Fibroblast of mammary gland (primary cell): ENCODE results near the gene CYB5A.

Source experiments
- DNase-seq: peaks from one replicate; pipeline ENCODE4 v3.0.0-alpha.2; 2010; ENCODE audit warnings: low read depth
- H3K4me3 ChIP-seq: 2 replicates; pipeline ENCODE4 v1.5.1; 2011; ENCODE audit warnings: low read depth, mild to moderate bottlenecking, low read length, moderate library complexity; ENCODE audit not compliant: control insufficient read depth
- TF ChIP-seq, protein P1 (sequence below): conservative IDR thresholded peaks from 2 replicates; pipeline ENCODE4 v1.5.1; 2011; ENCODE audit warnings: low read depth, low read length, inconsistent platforms; ENCODE audit not compliant: control insufficient read depth, insufficient read depth

The CYB5A gene

DNA sequence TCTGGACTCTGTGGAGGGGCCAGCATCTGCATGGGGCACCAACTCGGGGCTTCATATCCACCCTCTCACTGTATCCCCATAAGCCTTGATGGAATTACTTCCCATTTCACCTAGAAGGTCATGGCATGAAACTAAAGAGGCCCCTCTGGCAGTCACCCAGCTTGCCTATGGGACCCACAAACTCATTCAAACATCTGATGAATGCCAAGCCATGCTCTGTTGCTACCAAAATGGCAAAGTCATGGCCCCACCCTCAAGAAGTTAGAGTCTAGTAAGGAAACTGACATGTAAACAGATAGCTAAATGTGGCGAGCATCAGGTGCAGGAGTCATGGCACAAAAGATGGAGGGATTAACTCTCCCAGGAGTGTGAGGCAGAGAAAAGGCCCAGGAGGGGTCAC, 14.5 kb downstream of the CYB5A start:
- TF ChIP-seq, protein P1, sequence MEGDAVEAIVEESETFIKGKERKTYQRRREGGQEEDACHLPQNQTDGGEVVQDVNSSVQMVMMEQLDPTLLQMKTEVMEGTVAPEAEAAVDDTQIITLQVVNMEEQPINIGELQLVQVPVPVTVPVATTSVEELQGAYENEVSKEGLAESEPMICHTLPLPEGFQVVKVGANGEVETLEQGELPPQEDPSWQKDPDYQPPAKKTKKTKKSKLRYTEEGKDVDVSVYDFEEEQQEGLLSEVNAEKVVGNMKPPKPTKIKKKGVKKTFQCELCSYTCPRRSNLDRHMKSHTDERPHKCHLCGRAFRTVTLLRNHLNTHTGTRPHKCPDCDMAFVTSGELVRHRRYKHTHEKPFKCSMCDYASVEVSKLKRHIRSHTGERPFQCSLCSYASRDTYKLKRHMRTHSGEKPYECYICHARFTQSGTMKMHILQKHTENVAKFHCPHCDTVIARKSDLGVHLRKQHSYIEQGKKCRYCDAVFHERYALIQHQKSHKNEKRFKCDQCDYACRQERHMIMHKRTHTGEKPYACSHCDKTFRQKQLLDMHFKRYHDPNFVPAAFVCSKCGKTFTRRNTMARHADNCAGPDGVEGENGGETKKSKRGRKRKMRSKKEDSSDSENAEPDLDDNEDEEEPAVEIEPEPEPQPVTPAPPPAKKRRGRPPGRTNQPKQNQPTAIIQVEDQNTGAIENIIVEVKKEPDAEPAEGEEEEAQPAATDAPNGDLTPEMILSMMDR, result no peak

DNA sequence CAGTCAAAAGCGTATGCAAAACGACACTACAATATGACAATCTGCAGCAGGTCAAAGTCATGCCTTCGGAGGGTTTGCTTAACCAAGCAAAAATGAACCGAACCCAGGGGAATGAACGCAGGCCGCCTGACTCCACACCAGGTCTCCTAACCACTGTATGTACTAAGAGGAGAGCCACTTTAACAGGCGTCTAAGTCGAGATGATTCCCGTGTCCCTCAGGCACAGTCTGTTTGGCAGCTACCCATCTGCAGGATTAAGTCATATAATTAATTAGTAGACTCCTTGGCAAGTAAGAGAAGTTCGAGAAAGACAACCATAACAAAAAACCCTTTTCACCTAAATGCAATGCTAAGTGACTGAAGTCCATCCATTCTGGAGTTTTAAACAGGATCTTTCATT, 15.2 kb downstream of the CYB5A start:
- TF ChIP-seq, protein P1, result no peak
- DNase-seq, result peak; percentile 19
- H3K4me3 ChIP-seq, result no peak overlapping the region

More for the DNA sequence above, 14.5 kb downstream of the CYB5A start:
- no peak for DNase-seq
- H3K4me3 ChIP-seq, result no peak overlapping the region

DNA sequence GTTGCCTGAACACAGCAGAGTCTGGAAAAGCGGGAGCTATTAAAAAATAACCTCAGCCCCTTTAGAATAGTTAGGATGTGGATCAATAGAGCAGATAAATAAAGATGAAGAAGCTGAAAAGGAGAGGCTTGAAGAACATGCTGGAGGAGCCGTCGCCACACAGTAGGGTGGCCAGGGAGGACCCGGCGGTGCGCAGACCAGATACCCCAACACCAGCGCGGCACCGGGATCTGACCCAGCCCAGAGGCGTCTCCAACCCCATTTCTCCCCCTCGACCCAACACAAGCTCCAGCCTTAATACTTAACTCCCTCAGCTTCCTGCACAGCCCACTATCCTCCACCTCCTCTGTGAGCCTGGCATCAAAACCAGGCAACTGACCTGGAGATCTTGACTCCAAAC, 16.0 kb downstream of the CYB5A start:
- DNase-seq, result no peak
- no peak overlapping the region for H3K4me3 ChIP-seq
- TF ChIP-seq, protein P1, result no peak

DNA sequence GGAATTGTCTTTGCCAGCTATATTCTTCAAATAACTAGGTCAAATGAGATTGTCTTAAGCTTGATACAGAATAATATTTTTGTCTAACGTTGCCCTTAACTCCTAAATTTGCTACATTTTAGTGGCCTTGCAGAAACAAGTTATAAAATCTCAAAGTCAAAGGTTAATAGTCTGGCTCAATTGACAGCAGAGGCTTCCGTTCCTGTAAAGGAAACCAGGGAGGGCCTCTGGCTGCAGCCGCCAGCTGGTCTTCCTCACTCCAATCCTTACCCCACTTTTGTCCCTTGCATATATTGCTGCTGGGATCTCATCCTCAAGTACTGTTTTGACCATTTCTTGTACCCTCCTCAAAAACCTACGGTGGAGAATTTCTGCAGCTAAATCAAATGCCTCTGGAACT, 17.1 kb downstream of the CYB5A start:
- no peak overlapping the region for H3K4me3 ChIP-seq
- no peak for DNase-seq
- TF ChIP-seq, protein P1, result no peak

DNA sequence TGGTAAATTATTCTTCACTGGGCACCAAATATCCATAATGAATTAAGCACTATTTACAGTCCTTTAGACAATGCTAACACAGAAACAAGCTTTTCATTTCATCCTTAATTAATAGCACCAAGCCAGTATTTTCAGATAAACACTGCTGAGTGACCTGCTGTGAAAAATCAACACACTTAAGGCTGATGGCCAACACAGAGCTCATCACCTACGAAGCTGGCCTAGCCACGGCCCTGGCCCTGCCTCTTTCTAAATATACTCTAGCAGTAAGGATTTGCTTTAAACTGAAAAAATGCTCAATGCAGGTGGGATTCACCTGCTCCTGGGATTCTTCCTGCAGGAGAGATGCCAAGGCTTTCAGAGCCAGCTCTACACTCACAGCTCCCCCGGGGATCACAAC, 18.4 kb downstream of the CYB5A start:
- TF ChIP-seq, protein P1, result no peak
- H3K4me3 ChIP-seq, result no peak overlapping the region
- no peak for DNase-seq

DNA sequence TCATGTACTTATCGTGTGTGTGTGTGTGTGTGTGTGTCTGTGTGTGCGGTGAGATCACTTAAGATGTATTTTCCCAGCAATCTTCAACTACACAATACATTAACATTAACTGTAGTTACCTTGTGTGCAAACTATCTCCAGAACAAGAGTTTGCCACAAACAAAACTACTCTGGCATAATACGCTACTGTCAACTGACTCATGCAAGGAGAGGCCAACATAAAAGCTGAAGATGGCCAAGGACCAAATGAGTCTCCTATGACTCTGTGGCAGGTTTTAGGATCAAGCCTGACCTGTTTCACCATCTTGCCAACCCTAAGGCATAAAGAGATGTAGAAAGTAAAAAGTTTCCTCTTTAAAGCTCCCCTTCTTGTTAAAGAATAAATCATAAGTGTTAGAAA, 20.1 kb downstream of the CYB5A start:
- TF ChIP-seq, protein P1, result no peak
- H3K4me3 ChIP-seq, result no peak overlapping the region
- DNase-seq, result peak; percentile 85
